Erythroblast (primary cell): Measurements from ENCODE around the gene METTL1.

Source experiments
- GATA1 ChIP-seq: IDR thresholded peaks from 2 replicates; pipeline ENCODE4 v1.6.1; 2011; ENCODE audit warnings: low read depth, mild to moderate bottlenecking, control low read depth, low read length, moderate library complexity
- POLR2A ChIP-seq: IDR thresholded peaks from 2 replicates; pipeline ENCODE4 v1.6.1; 2011; ENCODE audit warnings: mild to moderate bottlenecking, low read length

DNA sequence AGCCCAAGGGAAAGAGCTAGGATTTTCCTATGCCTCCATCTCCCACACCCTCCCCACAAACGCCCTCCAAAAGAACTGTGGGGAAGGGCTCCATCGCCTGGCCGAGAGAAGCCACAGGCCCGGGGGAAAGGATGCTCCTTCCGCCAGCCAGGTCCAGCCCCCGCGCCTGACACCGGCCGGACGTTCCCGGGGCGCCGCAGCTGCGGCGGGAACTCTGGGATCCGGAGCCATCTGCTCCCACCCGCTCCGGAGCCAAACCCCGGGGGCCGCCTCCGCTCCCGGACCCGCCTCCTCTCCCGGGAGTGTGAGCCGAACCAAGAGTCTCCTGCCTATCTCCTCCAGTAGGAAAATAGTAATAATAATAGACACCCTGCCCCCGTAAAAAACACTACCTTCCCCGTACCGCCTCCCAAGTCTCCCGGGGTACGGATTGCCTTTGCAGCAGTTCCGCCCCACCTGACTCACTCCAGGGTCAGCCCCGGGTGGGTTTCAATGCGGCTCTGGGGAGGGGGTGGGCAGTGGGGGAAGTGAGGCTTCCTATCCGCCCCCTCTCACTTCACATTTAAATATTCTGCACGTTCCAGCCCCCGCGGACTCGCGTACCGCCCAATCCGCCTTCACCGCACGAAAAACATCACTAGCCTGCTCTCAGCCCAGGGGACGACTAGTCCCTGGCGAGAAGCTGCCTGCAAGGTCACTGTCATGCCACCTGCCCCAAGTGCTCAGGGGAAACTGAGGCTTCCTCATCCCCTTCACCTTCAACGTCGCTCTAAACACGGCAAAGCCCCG lies 35.8 kb downstream of the METTL1 start:
- TF ChIP-seq POLR2A = no peak
- no peak for TF ChIP-seq GATA1
